Caki2 (cell line): ENCODE data around the gene IL1RAPL1. TPM values are rescaled to one million over a fixed set of nuclear protein-coding genes. Genes with fewer than 3 reads are reported as not detected.
A peak's percentile ranks its signal among the peaks of the same experiment; 100 is the strongest.

Source experiments
- DNase-seq: peaks from one replicate; pipeline ENCODE4 v3.0.0-alpha.2; 2015; ENCODE audit warnings: low read depth
- in situ Hi-C: cut with HindIII; loops from 2 replicates; pipeline ENCODE4 v1.10.0; 2016; ENCODE audit warnings: low sequenced_read_pairs, low pct_unique_long_range_greater_than_20kb, mixed read lengths
- total RNA-seq: library from RNA; depleted of rRNA; stranded (reverse); fragments of >200 nt; shearing (Covaris generic); gene quantifications from 2 replicates; pipeline ENCODE4 v1.2.3, GENCODE V29; 2014; ENCODE audit warnings: low replicate concordance

IL1RAPL1 gene
- total RNA-seq, 1 experiment from 2014 or later: 0.17 TPM

- no peak for DNase-seq
- in situ Hi-C loops: no loop called here
Measured at GRCh38 chrX:28884823-28885222, 297.6 kb downstream of the IL1RAPL1 start.

- no peak for DNase-seq
- in situ Hi-C loops: no loop called here
Measured at GRCh38 chrX:28888416-28888815, 301.2 kb downstream of the IL1RAPL1 start.

- in situ Hi-C loops: no loop called here
- DNase-seq: no peak
Measured at GRCh38 chrX:28889591-28890090, 302.4 kb downstream of the IL1RAPL1 start.

DNA sequence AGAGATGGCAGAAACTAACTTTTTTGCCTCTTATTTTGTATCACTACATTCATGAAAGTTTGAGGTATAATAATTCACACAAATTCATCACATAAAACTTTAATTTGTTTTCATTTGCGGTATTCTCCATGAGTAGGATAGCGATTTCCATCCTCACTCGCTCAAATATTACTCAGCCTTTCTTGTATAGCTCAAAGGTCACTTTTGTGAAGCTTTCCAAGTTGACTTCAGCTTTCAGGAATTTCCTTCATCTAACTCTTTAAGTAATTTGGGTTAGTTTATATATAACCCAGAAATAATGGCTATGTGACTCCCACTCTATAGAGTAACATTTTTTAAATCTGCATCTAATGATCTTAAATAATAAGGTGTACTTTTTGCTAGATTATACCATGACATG lies 314.4 kb downstream of the IL1RAPL1 start:
- in situ Hi-C loops: no loop called here
- DNase-seq: peak; percentile 49

- in situ Hi-C loops: no loop called here
- DNase-seq: peak; percentile 80
Measured at GRCh38 chrX:28910487-28910886, 323.2 kb downstream of the IL1RAPL1 start.

GRCh38 chrX:28920153-28920943 lies 333.1 kb downstream of the IL1RAPL1 start:
- no peak for DNase-seq
- in situ Hi-C loops: no loop called here

- in situ Hi-C loops: no loop called here
Measured at GRCh38 chrX:28922106-28922505, 334.9 kb downstream of the IL1RAPL1 start.

GRCh38 chrX:28946846-28947245 lies 359.6 kb downstream of the IL1RAPL1 start:
- in situ Hi-C loops: no loop called here
- no peak for DNase-seq

More at GRCh38 chrX:28922106-28922505, 334.9 kb downstream of the IL1RAPL1 start:
- no peak for DNase-seq

- in situ Hi-C loops: no loop called here
- no peak for DNase-seq
Measured at GRCh38 chrX:28960063-28960462, 372.8 kb downstream of the IL1RAPL1 start.

DNA sequence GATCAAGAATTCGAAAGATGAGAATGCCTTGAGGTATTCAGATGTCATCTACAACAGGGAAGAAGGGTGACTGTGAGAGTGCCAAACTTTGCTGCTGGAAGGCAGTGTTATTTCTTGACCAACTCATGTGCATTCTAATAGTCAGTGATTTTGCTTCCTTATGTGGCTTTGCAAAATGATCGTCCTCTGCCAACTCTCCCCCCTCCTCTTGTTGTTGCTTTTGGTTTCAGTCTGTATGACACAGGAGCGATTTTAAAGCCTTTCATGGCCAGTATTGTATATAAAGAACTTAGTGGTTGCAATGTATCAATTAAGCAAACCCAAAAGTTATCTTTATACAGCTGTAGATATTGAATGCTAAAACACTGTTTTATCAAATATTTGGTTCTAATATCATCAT lies 379.1 kb downstream of the IL1RAPL1 start:
- no peak for DNase-seq

DNA sequence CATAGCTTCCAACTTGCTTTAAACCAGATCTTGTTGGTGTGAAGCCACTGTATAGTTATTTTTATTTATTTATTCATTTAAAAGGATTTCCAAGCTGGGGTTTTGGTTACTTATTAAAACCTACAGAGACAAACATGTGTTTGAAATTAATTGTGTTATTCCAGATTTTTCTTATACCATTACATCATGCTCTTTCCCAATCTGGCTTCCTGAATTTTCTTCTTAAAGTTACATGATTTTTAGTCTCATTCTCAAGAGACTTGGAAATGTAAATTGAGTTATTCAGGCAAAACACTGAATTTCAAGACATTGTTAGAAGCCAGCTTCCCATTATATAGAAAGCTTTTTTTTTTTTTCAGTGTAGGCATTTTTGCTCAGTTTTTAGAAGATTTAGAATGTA lies 381.9 kb downstream of the IL1RAPL1 start:
- no peak for DNase-seq
- in situ Hi-C loops: no loop called here

More for the DNA sequence above, 379.1 kb downstream of the IL1RAPL1 start:
- in situ Hi-C loops: no loop called here

DNA sequence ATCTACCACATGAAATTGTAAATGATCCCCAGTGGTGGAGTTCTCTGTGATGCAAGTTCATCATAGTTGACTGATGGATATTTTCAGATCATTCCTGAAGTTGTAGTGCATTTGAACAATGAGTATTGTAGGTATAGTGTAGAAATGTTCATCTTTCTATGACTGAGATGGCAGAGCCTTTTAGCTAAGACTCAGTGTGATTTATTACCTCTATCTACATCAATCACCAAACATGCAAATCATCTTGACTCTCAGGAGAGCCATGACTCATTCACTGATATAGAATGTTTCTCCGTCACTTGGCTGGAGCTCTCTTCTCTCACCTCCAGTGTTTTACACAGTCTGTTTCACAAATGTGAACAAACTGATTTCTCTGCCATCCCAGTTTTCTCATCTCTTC lies 392.6 kb downstream of the IL1RAPL1 start:
- no peak for DNase-seq
- in situ Hi-C loops: no loop called here

- no peak for DNase-seq
- in situ Hi-C loops: no loop called here
Measured at GRCh38 chrX:28981952-28982351, 394.7 kb downstream of the IL1RAPL1 start.

DNA sequence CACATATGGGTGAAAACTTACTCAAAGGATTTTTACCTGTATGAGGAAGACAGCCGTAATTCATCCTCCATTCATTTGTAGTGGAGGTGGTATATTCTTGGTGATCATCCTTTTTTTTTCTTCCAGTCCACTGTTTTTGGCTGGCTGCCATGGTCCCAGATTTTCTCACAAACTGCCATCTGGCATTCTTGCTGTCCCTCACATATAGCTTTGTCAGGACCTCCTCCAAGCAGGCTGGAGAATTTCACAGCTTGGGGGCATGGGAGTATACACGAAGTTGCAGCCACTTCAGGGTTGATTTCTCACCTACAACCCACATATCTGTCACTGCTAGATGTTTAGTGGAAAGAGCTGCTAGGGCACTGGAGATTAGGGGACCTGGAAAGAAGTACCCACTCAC lies 401.0 kb downstream of the IL1RAPL1 start:
- no peak for DNase-seq
- in situ Hi-C loops: no loop called here

- DNase-seq: no peak
- in situ Hi-C loops: no loop called here
Measured at GRCh38 chrX:28997706-28998463, 410.6 kb downstream of the IL1RAPL1 start.

- in situ Hi-C loops: no loop called here
- DNase-seq: no peak
Measured at GRCh38 chrX:28998609-28999135, 411.4 kb downstream of the IL1RAPL1 start.

GRCh38 chrX:29012867-29013266 lies 425.6 kb downstream of the IL1RAPL1 start:
- DNase-seq: no peak
- in situ Hi-C loops: no loop called here

DNA sequence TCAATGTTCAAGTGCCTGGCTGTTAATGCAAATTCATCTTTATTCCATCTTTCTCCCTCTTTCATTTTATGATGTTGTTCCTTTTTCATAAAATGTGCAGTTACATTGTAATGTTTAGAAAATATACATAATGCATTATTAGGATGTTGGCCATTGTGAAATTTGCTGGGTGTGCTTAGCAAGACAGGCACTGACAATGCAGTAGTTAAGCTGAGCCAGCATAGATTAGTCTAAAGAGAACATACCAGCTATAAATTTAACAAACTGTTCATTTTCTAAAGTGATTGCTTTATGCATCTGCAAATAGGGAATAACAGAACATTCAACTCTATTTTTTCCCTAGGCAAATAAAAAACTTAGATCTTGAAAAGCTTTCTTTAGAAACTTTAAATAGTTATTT lies 436.0 kb downstream of the IL1RAPL1 start:
- in situ Hi-C loops: no loop called here
- DNase-seq: no peak

DNA sequence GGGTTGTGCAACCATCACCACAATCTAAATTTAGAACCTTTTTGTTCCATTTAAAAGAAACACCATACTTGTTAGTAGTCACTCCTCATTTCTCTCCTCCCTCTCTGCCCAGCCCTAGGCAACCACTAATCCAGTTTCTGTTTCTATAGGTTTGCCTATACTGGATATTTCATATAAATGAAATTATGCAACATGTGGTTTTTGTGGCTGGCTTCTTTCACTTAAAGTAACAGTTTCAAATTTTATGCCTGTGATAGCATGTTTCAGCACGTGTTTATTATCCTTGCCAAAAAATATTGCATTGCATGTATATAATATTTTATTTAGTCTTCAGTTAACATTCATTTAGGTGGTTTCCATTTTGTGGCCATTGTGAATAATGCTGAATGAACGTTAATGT lies 437.6 kb downstream of the IL1RAPL1 start:
- DNase-seq: no peak
- in situ Hi-C loops: no loop called here
